Coronary artery (tissue), 2 donors: ENCODE measurements around the gene BMP8B.

ENCODE experiments used
- DNase-seq: peaks from one replicate; pipeline ENCODE4 v3.0.0-alpha.2; 2017; ENCODE audit warnings: low spot score
- H3K27ac ChIP-seq, 2 donors: fragments of 200-600 bp; sonication (generic); one replicate each; pipeline ENCODE4 v1.5.1; 2016 to 2019
- H3K4me3 ChIP-seq: fragments of 200-600 bp; sonication (generic); 2 replicates; pipeline ENCODE4 v1.5.1; 2016; ENCODE audit warnings: mild to moderate bottlenecking, moderate library complexity
- TF ChIP-seq, protein P1 (sequence below): fragments of 200-600 bp; sonication (generic); IDR thresholded peaks from one replicate; pipeline ENCODE4 v1.5.1; 2019; ENCODE audit warnings: antibody characterized with exemption

BMP8B gene

GRCh38 chr1:39753132-39754025 lies 35.3 kb downstream of the BMP8B start:
- no peak overlapping the region for H3K27ac ChIP-seq
- H3K4me3 ChIP-seq = no peak overlapping the region
- DNase-seq = peak; percentile 17
- TF ChIP-seq, protein P1, sequence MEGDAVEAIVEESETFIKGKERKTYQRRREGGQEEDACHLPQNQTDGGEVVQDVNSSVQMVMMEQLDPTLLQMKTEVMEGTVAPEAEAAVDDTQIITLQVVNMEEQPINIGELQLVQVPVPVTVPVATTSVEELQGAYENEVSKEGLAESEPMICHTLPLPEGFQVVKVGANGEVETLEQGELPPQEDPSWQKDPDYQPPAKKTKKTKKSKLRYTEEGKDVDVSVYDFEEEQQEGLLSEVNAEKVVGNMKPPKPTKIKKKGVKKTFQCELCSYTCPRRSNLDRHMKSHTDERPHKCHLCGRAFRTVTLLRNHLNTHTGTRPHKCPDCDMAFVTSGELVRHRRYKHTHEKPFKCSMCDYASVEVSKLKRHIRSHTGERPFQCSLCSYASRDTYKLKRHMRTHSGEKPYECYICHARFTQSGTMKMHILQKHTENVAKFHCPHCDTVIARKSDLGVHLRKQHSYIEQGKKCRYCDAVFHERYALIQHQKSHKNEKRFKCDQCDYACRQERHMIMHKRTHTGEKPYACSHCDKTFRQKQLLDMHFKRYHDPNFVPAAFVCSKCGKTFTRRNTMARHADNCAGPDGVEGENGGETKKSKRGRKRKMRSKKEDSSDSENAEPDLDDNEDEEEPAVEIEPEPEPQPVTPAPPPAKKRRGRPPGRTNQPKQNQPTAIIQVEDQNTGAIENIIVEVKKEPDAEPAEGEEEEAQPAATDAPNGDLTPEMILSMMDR = no peak

DNA sequence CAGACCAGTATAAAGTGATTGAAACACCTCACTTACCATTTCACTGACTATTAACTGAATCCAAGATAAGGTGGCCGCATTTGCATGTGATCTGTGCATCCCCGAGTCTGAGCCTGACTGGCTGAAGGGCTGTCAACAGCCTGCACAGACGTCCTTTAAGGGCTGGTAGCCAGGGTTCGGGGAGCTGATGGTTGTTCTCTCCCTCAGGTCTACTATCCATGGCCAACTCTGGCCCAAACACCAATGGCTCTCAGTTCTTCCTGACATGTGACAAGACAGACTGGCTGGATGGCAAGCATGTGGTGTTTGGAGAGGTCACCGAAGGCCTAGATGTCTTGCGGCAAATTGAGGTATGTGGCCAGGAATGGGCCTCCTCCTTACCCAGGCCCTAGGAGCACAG lies 36.0 kb downstream of the BMP8B start:
- H3K27ac ChIP-seq = no peak overlapping the region
- TF ChIP-seq, protein P1 = no peak
- peak; percentile 59 for DNase-seq

DNA sequence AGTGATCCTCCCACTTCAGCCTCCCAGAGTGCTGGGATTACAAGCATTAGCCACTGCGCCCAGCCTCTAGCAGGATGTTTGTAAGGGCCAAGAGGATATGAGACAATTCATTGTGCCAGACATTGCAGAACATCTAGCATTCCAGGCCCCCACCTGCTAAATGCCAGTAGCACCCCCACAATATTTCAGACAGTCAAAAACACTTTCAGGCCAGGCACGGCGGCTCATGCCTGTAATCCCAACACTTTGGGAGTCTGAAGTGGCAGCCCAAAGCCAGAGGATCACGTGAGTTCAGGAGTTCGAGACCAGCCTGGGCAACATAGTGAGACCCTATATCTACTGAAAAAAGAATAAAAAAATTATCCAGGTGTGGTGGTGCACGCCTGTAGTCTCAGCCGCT lies 37.1 kb downstream of the BMP8B start:
- TF ChIP-seq, protein P1 = no peak
- Histone ChIP-seq H3K27ac (no peak overlapping the region), H3K4me3 (no peak overlapping the region)
- DNase-seq = peak; percentile 35

More for the DNA sequence above, 36.0 kb downstream of the BMP8B start:
- H3K4me3 ChIP-seq = no peak overlapping the region

- DNase-seq = peak; percentile 57
- Histone ChIP-seq H3K27ac (no peak overlapping the region), H3K4me3 (no peak overlapping the region)
- TF ChIP-seq, protein P1 = no peak
These were observed 43.5 kb downstream of the BMP8B start for GRCh38 chr1:39745016-39745670.

- peak; percentile 87 for DNase-seq
- TF ChIP-seq, protein P1 = no peak
- Histone ChIP-seq H3K4me3 (peak within 1 kb of the TSS; percentile 98), H3K27ac (peak within 1 kb of the TSS; percentile 70 to 88)
These were observed 49.9 kb downstream of the BMP8B start, which contains the start of gene PPIE for GRCh38 chr1:39738622-39739366. Gene PPIE, plus strand, starts transcription at chr1:39738882. Its CDS starts 19 bp downstream, at chr1:39738901.

DNA sequence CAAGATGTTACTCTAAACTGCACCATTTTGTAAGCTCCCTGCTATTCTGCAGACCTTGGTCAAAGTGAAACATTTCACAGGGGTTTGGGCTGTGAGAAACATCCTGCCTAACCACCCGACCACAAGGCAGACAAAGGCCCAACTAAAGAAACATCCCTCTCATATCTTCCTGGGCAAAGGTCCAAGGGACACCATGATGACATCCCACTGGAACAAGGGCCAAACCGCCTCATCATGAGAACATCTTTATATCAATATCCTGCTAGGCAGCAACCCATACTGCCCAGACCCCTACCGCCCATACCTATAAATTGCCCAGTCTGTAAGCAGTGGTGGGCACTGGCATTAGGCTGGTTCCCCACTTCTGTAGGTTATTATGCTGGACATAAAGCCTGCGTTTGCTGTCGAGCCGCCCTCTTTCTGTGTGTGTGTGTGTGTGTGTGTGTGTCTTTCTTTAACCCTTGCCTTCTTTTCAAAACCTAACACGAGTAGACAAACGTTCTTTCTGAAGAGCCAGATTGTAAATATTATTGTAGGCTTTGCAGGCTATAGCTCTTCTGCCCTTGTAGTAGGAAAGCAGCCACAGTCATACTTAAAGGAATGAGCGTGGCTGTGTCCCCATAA lies 51.0 kb downstream of the BMP8B start:
- no peak for DNase-seq
- no peak overlapping the region for H3K4me3 ChIP-seq
- TF ChIP-seq, protein P1 = no peak
- H3K27ac ChIP-seq = no peak overlapping the region
